SH-SY5Y (cell line): ENCODE results near the gene COL15A1.

Experiments
- GATA2 ChIP-seq: IDR thresholded peaks from 2 replicates; pipeline ENCODE4 v1.6.1; 2011; ENCODE audit warnings: mild to moderate bottlenecking, low read depth, low read length
- GATA3 ChIP-seq: IDR thresholded peaks from 2 replicates; pipeline ENCODE4 v1.6.1; 2011; ENCODE audit warnings: low read depth, mild to moderate bottlenecking, low read length, moderate library complexity

DNA sequence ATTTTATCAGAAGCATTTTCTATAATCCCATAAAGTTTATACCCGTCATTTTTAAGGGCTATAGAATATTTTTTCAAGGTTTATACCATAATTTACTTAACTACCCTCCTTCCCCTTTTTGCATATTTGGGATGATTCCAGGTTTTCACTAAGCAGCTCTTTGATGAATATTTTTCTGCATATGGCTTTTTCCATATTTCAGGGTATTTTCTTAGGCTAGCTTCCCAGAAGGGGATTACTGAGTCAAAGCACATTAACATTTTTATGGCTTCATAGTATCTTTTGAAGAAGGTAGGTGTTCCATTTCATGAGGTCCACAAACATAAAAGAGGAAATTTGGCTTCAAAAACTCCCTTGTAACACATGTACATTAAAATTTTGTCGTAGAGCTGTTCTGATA, 14.6 kb upstream of the COL15A1 start:
- TF ChIP-seq GATA2, result no peak
- TF ChIP-seq GATA3, result no peak
